SH-SY5Y (cell line): ENCODE measurements around the gene DDX42.

Experiments used
- GATA2 ChIP-seq: IDR thresholded peaks from 2 replicates; pipeline ENCODE4 v1.6.1; 2011; ENCODE audit warnings: mild to moderate bottlenecking, low read depth, low read length
- GATA3 ChIP-seq: IDR thresholded peaks from 2 replicates; pipeline ENCODE4 v1.6.1; 2011; ENCODE audit warnings: low read depth, mild to moderate bottlenecking, low read length, moderate library complexity

GRCh38 chr17:63833026-63833740 is 59.2 kb downstream of the DDX42 start:
- TF ChIP-seq GATA2 = no peak
- TF ChIP-seq GATA3 = no peak
